GM20000 (cell line): ENCODE results near the gene MTRF1L.
"Not testable (repeated sequence)": the region's sequence is repeated elsewhere in the genome, so short reads cannot be mapped to it uniquely, and the experiment has no call there.

Experiments used
- DNase-seq: peaks from one replicate; pipeline ENCODE4 v3.0.0; 2012; ENCODE audit warnings: low spot score
- TF ChIP-seq, protein P1 (sequence below): IDR thresholded peaks from 2 replicates; pipeline ENCODE4 v1.5.1; 2012; ENCODE audit warnings: mild to moderate bottlenecking, control low read depth; ENCODE audit errors: extremely low read depth, missing control alignments

MTRF1L gene

DNA sequence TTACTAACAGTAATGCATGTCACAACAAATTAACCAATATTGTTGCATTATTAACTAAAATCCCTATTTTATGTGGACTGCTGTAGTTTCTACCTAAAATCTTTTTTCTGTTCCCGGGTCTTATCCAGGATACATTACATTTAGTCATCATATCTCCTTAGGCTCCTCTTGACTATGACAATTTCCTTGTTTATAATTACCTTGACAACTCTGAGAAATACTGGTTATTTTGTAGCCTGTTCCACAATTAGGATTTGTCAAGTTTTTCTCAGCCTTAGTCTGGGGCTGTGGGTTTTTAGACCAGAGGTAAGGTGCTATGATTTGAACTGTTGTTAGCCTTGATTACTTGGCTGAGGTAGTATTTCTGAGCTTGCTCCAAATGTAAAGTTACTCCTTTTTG, 23.4 kb downstream of the MTRF1L start:
- DNase-seq = no peak
- TF ChIP-seq, protein P1, sequence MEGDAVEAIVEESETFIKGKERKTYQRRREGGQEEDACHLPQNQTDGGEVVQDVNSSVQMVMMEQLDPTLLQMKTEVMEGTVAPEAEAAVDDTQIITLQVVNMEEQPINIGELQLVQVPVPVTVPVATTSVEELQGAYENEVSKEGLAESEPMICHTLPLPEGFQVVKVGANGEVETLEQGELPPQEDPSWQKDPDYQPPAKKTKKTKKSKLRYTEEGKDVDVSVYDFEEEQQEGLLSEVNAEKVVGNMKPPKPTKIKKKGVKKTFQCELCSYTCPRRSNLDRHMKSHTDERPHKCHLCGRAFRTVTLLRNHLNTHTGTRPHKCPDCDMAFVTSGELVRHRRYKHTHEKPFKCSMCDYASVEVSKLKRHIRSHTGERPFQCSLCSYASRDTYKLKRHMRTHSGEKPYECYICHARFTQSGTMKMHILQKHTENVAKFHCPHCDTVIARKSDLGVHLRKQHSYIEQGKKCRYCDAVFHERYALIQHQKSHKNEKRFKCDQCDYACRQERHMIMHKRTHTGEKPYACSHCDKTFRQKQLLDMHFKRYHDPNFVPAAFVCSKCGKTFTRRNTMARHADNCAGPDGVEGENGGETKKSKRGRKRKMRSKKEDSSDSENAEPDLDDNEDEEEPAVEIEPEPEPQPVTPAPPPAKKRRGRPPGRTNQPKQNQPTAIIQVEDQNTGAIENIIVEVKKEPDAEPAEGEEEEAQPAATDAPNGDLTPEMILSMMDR = no peak

DNA sequence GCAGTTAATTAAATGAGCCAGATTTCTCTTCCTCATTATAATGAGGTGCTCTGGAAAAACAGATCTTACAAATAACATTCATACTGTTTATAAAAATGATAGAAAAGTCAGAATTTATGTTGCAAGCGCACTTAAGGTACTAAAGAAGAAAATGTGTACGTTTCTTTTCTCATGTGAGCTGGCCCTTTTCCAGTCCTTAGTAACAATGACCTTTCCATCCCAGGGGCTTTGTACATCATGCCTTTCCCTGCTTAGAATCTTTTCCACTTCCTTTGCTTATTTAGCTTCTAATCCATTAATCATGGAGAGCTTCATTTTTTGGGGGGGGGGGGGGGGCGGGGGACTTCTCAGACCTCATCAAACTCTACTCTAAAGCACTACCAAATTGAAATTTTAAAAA, 24.5 kb downstream of the MTRF1L start:
- TF ChIP-seq, protein P1 = no peak
- no peak for DNase-seq

DNA sequence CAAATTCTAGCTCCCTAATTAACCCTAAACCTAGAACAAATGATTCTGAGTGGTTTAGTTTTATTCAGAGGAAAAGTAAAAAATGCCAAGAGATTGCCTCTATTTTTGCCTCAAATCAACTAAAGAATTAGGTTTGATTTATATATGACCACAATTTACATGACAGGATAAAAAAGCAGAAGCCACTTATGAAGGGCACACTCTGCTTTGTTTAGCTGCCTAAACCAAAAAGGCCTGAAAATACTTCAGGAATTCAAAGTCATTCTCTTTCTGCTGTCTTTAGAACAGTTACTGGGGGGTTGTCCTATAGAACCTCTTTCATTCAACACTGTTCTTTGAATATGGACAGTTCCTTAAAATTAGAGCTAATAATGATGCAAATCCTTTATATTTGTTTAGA, 25.0 kb downstream of the MTRF1L start:
- DNase-seq = no peak
- TF ChIP-seq, protein P1 = no peak

DNA sequence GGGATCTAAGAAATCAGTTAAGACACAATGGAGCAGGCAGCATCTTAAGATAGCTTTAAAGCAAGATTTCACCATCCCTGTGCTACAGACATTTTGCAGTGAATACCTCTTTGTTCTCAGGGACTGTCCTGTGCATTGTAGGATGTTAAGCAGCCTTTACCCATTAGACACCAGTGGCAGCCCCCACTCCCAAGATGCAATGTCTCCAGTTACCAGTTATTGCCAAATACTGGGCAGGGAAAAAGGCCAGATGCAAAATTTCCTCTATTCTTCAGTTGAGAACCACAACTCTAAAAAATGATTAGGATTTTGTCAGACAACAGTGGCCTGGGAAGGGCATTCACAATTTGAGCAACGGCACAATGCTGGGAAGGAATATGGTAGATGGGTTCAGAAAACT, 25.8 kb downstream of the MTRF1L start:
- TF ChIP-seq, protein P1 = no peak
- no peak for DNase-seq

DNA sequence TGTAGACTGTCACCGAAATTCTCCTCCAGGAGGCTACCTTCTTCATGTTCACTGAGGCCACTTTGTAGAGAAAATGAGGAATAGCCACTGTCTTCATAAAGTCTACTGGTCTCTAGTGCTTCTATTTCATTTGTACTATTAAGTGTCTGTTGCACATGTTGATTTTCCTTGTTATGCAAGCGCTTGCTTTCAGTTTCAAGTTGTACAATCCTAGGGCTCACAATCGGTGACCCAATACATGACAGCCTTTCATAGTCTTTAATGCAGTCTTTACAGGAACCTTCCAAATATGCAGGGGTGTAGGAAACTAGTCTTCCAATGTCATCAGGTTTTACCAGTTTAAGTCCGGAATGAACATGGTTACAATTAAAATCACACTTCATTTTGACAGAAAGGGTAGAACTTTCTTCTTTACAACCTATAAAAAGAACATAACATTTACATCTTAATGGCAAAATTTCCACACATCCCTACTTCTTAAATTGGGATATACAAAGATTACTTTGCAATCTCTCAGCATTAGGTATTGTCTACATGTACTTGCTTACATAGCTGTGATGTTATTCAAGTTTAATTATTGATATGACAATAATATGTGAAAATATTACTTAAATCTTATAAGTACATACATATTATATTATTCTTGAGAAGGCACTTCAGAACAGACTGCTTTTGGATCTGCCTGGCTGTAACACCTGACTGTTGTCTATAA, 27.1 kb downstream of the MTRF1L start:
- DNase-seq = no peak
- TF ChIP-seq, protein P1 = no peak

DNA sequence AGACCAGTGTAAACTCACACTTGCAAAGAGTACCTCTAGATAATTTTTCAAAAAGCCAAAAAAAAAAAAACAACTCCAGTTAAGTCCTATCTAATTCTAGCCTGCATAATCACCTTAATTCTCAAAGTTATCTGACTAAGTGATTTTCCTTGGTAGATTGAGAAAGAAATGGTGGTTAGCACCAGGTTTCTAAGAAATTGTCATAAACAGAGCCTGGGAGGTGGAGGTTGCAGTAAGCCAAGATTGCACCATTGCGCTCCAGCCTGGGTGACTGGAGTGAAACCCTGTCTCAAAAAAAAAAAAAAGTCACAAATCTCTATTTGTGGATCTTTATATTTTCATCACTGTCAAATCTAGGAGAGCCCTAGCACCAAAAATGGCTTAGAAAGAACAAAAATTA, 28.6 kb downstream of the MTRF1L start:
- TF ChIP-seq, protein P1 = no peak

DNA sequence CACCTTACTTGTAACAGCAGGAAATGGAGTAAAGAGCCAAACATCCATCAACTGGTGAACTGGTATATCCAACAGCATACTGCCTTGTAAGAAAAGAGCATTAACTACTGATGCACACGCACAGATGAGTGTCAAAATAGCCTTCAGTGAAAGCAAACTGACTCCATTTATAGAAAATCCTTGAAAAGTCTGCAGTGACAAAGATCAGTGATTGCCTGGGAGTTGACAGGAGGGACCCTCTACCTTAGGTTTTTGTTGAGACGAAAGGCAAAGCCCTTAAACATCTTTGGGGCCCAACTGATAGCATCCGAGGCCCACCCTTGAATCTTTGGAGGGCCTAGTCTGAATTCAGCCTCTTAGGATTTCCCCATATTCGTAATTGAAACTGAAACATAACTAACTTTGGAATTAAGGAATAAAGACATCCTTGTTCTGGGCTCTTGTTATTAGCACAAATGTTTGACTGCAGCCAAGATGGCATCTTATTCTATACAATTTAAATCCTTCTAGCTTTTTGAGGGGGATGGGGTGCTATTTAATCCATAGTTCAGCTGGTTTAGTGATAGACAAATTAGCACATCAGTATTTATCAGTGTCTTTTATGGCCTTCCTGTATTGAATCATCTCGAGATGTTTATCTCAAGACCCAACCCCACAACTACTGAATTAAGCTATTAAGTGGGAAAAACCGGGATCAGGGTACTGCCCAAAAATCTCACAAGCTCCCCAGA, 32.7 kb downstream of the MTRF1L start:
- TF ChIP-seq, protein P1 = no peak
- DNase-seq = no peak

More for the DNA sequence above, 28.6 kb downstream of the MTRF1L start:
- DNase-seq = no peak

DNA sequence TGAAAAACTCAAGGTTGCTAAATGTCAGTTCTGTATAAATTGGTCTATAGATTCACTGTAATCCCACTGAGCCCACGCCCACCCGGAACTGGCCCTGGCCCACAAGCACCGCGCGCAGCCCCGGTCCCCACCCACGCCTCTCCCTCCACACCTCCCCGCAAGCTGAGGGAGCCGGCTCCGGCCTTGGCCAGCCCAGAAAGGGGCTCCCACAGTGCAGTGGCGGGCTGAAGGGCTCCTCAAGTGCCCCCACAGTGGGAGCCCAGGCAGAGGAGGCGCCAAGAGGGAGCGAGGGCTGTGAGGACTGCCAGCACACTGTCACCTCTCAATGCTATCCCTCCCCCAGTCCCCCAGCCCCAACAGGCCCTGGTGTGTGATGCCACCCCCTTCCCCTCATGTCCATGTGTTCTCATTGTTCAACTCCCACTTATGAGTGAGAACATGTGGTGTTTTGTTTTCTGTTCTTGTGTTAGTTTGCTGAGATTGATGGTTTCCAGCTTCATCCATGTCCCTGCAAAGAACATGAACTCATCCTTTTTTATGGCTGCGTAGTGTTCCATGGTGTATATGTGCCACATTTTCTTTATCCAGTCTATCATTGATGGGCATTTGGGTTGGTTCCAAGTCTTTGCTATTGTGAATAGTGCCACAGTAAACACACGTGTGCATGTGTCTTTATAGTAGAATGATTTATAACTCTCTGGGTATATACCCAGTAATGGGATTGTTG, 36.2 kb downstream of the MTRF1L start:
- not testable (repeated sequence) for DNase-seq
